ENCODE measurements around the gene KIF21B.

DNA sequence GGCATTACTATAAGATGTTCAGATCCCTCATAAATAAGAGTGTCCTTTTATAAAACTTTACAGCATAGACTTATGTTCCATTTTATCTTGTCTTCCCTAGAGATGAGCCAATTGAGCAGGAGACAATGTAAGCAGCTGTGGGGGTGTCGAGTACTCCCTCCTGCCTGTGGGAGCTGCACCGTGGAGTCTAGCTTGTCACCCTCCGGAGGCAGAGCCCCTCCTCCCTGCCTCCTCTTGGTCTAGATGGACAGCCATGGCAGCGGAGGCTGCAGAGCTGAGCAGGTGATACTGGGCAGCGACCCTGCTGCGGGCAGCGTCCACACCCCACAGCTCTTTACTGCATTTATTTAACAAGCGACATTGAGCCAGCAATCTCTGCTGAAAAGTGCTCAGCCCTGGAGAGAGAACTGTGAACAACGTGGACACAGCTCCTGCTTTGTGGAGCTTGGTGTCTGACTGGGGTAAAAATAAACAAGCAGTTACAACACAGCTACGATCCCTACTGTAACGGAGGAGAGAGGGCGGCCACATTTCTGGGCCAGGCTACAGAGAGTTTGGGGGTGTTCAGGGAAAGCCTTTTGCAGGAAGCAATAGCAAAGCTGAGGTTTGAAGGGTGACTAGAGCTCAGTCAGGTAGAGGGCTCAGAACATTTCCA, 12.8 kb upstream of the KIF21B start:
- TF ChIP-seq, protein P1, sequence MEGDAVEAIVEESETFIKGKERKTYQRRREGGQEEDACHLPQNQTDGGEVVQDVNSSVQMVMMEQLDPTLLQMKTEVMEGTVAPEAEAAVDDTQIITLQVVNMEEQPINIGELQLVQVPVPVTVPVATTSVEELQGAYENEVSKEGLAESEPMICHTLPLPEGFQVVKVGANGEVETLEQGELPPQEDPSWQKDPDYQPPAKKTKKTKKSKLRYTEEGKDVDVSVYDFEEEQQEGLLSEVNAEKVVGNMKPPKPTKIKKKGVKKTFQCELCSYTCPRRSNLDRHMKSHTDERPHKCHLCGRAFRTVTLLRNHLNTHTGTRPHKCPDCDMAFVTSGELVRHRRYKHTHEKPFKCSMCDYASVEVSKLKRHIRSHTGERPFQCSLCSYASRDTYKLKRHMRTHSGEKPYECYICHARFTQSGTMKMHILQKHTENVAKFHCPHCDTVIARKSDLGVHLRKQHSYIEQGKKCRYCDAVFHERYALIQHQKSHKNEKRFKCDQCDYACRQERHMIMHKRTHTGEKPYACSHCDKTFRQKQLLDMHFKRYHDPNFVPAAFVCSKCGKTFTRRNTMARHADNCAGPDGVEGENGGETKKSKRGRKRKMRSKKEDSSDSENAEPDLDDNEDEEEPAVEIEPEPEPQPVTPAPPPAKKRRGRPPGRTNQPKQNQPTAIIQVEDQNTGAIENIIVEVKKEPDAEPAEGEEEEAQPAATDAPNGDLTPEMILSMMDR (IDR thresholded peaks at IDR 0.05), result no peak
- no peak for TF ChIP-seq POLR2A (IDR thresholded peaks at IDR 0.05)

All from uterus (tissue), 2 donors.